SIG-M5 treated with dmso at 0.1 percent for 504 hours (cell line): ENCODE measurements around the gene NAV2.

Experiments
- DNase-seq: peaks from one replicate; lab custom pipeline; 2025; ENCODE audit not compliant: unreplicated experiment; lab: John Stamatoyannopoulos, UW

The NAV2 gene

DNA sequence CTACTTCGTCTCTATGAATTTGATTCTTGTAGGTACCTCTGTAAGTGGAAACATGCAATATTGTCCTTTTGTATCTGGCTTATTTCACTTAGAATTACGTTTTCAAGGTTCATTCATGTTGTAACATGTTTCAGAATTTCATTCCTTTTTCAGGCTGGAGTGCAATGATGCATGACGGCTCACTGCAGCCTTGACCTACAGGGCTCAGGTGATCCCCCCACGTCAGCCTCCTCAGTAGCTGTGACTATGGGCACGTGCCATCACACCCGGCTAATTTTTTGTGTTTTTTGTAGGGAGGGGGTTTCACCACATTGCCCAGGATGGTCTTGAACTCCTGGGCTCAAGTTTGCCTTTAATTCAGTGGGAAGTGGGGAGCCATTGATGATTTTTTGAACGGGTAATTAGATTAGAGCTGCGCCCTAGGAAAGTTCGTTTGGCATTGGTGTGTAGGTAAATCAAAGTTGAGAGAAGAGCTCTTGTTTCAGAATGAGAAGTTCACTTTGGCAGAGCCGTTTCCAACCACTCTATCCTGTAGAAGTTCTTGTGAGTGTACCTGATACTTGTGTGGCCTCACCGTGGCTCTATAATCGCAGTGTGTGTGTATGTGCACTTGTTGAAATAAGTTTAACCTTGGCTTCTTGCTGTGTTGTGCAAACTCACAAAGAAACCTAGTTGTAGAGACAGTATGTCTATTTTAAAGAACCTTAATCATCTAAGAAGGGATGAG lies 115.9 kb downstream of the NAV2 start:
- DNase-seq = peak; percentile 6

DNA sequence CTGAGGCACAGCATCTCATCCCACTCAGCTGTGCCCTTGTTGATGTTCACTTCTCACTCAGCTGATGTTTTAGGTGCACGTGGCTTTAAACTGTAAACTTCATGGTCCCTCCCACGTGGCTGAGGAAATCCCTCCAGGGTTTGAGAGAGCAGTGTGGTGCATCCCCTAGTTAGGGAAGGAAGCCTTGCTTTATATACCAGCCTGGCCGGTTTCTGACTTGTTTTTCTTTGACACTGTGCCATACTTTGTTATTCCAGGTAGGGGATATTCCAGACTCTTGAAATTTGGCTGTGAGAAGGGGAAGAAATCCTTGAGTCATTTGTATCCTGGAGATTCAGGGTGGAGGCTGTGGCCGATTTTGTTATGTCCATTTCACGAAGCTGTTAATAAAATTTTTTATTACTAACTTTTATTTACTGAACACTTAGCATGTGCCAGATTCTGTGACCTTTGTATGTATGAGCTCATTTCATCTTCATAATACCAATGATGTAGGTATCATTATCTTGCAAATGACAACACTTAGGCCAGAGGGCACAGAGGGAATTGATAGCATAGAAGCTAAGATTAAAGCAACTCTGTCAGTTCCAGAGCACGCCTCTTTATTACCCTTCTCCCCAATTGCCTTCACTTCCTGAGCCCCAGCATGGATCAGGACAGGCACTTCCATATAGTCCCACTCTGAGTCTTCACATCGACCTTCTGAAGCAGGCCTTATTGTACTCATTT lies 116.6 kb downstream of the NAV2 start:
- DNase-seq = no peak

DNA sequence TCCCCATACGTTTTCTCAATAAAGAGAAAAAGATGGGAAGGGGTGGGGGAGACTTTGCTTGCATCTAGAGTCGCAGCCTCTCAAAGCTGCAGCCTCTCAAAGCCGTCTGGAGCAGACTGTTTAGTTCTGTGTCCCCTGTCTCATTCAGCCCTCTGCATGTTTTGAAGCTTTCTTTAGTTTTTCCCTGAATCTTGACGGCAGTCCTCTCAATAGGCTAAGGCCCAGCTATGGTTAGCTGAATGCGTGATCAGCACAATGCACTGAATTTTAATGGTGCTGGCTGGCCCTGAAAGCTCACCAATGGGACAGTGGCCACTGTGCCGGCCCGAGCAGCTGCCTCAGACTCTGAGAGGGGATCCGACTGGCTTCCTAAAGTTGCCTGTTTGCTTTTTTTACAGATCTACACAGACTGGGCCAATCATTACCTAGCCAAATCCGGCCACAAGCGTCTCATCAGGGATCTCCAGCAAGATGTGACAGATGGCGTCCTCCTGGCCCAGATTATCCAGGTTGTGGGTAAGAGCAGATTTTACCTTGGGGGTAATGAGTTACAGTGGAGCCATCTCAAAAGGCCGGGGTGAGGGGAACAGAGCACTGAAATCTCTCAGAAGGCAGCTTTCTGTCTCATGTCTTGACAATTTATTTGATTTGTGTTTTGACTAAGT lies 119.6 kb downstream of the NAV2 start:
- no peak for DNase-seq

DNA sequence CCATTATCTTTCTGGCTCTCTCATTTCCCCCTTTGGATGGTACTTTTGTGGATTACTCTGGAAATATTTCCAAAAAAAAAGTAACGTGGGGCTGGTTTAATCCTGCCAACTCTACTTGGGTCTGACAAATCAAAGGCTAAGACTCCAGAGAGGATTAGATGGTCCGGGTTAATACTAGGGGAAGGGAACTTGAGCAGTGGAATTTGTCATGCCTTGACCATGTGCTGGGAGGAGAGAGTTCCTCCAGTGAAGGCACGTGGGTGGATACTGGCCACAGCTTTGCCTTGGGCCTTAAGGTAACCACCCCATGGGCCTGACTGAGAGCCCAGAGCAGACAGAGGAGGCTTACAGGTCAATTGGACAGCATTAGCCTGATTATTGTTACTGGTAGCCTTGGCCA lies 120.3 kb downstream of the NAV2 start:
- no peak for DNase-seq

DNA sequence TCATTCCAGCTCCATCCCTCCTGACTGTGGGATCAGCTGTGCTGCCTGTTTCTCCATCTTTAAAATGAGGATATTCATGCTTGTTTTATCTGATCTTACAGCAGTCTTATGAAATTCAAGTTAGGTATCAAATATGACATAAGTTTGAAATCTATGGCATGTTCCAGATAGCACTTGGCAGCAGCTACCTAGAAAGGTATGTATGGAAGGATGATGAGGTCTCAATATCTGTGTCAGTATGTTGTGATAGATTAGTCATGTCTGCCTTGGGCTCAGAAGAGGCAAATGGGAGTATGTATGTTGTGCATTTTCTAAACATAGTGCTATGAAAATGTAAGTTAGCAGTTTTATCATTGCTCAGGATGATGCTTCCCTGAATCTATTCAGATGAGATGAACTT lies 122.1 kb downstream of the NAV2 start:
- DNase-seq = no peak

DNA sequence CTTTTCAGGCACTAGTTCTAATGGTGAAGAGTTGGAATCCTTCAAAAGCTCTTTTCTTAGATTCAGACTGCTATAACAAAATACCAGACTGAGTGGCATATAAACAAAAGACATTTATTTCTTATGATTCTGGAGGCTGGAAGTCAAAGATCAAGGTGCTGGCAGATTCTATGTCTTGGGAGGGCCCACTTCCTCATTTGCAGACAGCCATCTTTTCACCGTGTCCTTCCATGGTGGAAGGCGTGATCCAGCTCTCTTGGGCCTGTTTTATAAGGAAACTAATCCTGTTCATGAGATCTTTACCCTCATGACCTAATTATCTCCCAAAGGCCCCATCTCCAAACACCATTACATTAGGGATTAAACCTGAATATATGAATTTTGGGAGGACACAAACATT lies 124.0 kb downstream of the NAV2 start:
- no peak for DNase-seq

DNA sequence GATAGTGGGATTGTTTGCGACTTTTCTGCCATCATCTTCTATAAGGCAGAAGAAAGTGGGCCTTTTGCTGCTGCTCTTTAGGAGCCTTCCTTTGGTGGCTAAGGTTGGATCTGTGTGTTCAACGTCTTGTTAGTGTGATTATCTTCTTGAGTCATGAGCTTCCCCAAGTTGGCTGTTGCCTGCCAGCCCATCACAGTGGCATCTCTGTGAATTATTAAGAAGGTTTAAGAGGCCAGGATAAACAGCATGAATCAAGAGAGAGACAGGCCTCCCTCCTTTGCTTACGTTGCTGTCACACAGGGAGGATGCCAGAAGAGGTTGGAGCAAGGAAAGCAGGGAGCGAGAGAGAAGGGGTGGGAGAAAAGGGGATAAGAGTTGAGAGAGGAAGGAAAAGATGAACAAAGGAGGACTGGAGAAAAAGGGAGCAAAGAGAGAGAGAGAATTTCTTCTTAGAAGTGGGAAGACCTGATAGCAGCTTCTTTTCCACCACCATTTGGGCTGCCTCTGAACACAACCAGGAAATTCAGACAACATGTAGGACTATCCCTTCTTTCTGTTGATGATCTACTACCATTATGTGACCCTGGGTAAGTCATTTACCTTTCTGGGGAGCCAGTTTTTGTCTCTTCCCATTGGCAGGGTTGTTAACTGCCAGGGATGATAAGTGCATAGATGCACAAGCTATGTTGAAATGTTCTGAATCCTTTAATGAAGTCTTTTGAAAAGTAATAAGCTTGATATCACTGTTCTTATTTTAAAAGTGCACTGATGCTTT lies 126.5 kb downstream of the NAV2 start:
- no peak for DNase-seq

DNA sequence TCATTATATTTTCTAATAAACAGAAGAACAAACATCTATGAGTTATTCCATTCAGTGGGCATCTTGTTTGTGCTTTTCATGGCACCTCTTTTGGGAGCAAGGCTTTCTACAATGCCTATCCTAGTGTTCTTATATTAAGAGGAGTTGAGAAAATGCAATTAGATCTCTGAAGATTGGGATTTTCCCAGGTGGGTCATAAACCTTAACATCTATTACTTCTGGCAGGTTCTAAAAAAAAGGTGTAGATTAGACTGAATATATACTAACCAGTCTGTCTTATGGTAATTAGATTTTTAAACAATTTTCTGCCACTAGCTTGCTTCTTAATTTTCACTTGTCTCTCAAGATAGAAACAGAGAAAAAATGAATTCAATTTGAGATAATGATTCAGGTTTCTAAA lies 128.3 kb downstream of the NAV2 start:
- DNase-seq = no peak

DNA sequence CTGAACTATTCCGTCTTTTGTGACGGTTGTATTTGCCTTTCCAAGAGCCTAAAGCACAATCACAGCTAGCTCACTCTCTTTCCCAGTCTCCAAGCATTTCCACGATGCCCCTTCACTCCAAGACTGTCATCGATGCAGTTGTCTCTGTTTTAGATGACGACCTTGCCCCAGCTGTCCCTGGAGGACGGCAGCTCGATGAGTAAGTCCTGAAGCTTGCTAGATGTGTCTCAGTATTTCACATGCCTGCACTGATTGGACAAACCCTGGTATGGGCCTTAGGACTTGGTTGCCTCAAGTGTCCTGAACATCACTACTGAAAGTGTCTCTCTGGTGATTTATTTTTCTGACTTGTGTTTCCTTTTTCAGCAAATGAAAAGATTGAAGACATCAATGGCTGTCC lies 129.9 kb downstream of the NAV2 start:
- DNase-seq = no peak

DNA sequence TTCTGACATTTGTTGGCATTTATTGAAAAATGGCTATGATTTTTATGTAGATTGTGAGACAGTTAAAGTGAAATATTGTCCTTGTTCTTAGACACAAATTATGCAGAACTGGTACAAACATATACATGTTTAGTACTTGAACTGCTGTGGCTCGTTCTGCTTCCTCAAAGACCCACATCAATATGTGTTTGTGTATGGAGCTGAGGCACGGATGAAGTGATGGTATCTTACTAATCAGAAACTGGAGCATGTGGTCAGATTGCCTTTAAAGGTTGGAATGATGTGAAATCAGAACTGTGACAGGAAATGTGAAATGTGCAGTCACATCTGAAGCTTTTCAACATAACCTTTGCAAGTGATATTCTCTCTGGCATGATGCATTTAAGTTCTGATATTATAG lies 130.4 kb downstream of the NAV2 start:
- no peak for DNase-seq

DNA sequence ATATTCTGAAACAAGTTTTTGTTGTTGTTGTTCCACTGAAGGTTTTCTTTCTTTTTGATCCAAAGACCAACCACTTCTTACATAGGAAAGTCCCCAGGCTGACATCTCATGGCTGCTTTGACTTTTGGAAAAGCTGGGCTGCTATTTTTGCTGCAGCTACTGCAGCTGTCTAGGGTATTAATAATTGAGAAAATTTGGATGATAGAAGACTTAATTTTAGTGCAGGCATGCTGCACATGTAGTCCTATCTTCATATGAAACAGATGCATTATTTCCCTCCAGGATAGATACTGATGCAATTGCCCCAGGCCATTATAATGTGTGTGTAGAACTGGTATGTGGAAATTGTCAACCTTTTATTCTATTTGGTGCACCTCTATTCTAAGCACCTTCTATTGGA lies 131.4 kb downstream of the NAV2 start:
- no peak for DNase-seq

DNA sequence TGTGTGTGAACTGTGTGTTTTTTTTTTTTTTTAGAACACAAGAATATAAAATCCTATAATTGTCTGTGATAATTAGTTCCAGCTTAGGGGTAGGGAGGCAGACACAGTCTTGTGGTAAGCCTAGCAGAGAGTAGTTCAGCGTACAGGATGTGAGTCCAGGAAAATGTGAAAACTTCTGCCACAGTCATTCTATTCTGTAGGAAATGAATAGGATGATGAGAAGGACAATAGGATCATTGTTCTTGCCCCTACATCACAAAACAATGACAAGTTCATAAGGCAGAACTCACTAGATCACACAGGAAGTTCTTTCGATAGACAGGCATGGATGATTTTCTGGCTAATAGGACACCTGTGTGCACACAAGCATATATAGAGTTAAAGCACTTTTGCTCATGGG lies 132.2 kb downstream of the NAV2 start:
- DNase-seq = no peak

DNA sequence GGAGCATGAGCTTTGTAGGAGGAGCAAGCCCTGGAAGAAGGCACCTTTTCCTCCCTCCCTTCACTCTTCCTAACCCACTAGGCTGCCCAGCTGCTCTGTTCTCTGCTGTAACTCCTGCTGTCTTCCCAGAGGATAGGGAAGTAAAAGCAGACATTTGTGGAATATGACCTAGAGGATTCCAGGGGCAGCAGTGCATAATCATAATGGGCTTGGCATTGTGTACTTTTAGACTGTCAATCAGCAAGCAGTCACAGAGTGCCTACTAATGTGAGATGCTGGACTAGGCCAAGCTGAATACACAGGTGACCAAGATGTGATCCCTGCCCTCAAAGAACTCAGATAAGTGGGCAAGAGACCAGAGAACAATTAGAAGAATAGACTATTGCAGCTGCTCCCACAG lies 133.0 kb downstream of the NAV2 start:
- DNase-seq = no peak

DNA sequence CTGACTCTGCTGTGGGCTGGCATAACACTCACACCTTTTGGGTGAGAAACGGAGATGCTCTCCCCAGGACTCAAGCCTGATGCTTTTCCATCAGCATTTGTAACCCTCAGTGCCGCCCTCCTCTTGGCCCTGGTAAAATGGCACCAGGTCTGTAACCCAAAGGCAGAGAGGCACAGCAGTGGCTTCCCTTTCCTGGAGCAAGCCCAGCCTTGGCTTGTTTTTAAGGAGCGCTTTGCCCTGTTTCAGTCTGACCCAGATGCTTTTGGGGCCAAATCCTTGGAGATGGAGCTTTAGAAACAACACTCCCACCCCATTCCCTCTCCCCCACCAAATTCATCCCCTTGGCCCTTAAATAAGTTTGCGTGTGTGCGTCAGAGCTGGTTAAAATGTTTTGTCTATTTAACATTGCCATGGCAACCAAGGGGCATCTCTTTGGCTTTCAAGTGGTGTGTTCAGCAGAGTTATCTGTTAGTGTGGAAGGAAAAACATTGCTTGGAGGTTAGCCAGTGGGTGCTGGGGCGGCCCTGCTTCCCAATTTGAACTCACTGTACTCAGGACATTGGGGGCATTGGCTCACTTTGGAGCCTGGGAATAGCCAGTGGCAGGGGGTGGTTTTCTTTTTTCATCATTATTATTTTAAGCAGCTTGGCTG lies 134.1 kb downstream of the NAV2 start:
- no peak for DNase-seq

DNA sequence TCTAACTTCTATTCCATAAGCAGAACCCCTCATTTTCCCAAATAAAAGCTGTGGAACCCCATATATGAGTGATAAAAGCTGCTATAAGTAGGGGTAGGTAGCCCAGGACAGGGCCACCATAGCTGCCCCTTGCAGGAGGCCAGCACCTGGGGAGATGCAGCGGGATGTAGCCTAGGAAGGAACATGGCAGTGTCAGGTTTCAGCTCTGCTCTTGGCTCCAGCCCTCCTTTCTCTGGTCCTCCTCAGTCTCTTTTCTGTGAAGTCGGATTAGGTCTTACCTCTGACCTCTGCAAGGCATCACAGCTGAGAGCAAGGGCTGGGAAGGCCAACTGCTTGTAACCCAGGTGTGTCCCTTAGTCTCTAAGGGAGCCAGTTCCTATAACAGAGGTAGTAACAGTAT lies 135.6 kb downstream of the NAV2 start:
- no peak for DNase-seq

DNA sequence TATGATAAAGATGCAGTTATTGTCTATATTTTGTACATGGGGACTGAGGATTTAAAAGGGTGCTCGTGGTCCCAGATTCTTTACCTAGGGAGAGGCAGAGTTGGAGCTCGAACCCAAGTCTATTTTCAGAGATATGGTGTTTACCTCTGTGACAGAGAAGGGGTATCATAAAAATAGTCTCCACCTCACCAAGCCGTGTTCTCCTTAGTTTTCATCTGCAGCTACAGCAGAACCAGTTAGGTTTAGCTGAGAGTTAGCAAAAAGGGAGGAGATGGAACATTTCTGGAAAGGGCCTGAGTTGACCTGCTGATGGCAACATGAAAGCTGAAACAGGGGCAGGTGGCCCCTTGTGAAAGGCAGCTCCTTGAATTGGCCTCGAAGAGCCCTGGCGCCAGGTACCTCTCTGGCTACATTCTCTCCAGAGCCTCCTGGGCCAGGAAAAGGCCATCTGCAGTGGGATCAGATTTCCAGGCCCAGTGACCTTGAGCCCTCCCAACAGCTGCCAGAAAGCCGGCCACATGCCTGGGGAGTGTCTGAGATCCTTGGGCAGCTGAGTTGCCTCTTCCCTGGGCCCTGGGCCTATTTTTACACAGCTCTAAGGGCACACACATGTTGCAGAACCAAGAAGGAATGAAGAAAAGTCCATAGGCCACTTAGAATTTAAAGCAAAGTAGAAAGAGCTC lies 136.6 kb downstream of the NAV2 start:
- no peak for DNase-seq

DNA sequence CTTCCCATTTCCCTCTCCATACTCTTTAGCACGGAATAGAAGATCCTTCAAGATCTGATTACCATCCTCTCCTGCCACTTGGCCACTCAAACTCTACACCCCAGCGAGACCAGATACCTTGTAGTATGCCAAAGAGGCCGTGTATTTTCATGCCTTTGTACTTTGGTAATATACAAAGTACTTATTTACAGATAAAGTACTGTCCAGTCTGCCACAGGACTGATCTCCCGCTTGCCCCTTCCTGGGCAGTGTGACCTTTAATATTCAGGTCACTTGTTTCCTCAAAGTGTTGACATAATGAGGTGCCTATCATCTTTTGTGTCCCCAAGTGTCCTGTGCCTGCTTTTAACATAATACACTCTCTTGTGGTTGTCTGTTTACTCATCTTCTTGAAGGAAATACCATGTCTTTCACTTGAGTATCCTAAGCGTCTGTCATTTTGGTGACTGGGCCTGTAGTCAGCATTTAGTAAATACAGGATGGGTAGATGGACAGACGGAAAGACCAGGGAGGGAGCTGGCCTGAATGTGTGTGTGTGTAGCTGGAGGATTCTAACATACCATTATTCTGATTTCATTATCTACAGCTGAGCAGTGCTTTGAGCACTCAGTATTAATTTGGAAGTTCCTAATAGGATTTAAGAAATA lies 137.4 kb downstream of the NAV2 start:
- no peak for DNase-seq

DNA sequence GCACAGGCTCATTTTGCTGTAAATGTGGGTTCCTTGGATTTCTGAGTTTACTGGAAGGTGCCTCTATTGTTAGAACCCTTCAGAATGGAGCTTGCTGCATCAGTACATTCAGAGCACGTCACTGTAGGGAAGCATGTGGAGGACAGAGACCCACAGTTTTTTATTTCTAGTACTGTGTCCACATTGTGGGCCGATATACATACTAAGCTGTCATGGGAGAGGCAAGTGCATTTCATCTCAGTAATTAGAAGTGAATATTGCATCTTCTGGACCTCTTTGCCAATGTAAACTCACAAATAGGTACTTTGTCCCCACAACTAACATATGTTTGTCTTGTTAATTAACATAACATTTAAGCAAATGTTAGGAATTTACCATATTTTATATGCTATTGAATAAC lies 139.7 kb downstream of the NAV2 start:
- DNase-seq = no peak

DNA sequence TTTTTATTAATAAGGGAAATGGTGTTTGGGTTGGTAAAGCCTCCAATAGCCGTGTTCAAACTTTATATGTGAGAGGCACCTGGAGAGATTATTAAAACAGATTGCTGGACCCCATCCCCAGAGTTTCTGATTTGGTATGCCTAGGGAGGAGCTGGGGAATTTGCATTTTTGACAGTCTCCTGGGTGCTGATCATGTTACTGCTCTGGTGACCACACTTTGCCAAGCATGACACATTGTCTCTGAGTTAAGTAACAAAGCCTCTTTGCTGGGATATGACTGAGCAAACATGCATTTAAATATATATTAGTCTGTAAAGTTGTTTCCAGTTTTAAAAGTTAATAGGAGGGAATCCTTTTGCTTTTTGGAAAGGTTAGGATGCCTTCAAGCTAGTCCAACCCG lies 140.4 kb downstream of the NAV2 start:
- DNase-seq = no peak

DNA sequence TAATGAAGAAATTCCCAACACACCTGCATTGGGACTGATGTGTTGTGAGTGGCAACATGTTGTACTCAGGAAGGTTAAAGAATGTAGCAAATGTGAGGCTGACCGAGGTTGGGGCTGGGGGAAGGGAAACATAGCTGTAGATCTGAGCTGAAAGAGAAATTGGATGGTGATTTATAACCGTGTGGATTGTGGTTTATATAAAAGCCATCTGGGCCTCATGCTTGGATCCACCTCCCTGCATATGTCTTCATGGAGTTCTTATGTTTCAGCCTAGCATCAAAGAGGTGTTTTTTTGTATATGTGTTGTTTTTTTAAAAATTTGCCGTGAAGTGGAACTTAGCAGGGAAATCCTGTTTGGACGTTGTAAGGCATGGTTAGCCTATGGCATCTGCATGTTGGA lies 141.3 kb downstream of the NAV2 start:
- no peak for DNase-seq
